ENCODE measurements around the gene PHAF1. TPM values are rescaled to one million over a fixed set of nuclear protein-coding genes. Genes with fewer than 3 reads are reported as not detected.

Gene PHAF1
- total and polyA plus RNA-seq, 2 of the 13 experiments (the other 11 are each of a cell fraction or from before 2014, with no cell fraction given): 48.3 to 174 TPM

- TF ChIP-seq ZNF724P (CRISPR knock-in tag; IDR thresholded peaks at IDR 0.05; ENCODE audit: borderline replicate concordance) (peak; percentile 68; the same call in 1 of the 2 replicates), SMARCC2 (IDR thresholded peaks at IDR 0.05) (no peak), ZNF569 (CRISPR knock-in tag; IDR thresholded peaks at IDR 0.05; ENCODE audit: borderline replicate concordance) (no peak), RXRB (CRISPR knock-in tag; IDR thresholded peaks at IDR 0.05; ENCODE audit: borderline replicate concordance) (no peak), NCOR1 (IDR thresholded peaks at IDR 0.05; ENCODE audit: borderline replicate concordance, low read length) (no peak), ZNF256 (CRISPR knock-in tag; conservative IDR thresholded peaks at IDR 0.05) (no peak), ZFP36L2 (CRISPR knock-in tag; IDR thresholded peaks at IDR 0.05) (no peak), RARG (CRISPR knock-in tag; IDR thresholded peaks at IDR 0.05; ENCODE audit: low read depth) (no peak), ARNT (IDR thresholded peaks at IDR 0.05) (no peak), ZNF281 (CRISPR knock-in tag; IDR thresholded peaks at IDR 0.05; ENCODE audit: borderline replicate concordance) (no peak), ZNF510 (CRISPR knock-in tag; IDR thresholded peaks at IDR 0.05; ENCODE audit: low read depth) (peak; percentile 73; the same call in 1 of the 2 replicates), ZNF317 (CRISPR knock-in tag; IDR thresholded peaks at IDR 0.05) (no peak; the same call in 1 of the 2 replicates), AHDC1 (CRISPR knock-in tag; IDR thresholded peaks at IDR 0.05; ENCODE audit: borderline replicate concordance) (no peak), DDIT3 (CRISPR knock-in tag; IDR thresholded peaks at IDR 0.05) (no peak), ZNF720 (CRISPR knock-in tag; IDR thresholded peaks at IDR 0.05) (no peak), ZFX (CRISPR knock-in tag; IDR thresholded peaks at IDR 0.05; ENCODE audit: low read depth) (peak; percentile 51), ZBTB14 (CRISPR knock-in tag; IDR thresholded peaks at IDR 0.05) (no peak; the same call in 1 of the 2 replicates), CHD4 (IDR thresholded peaks at IDR 0.05; ENCODE audit: borderline replicate concordance, low read length) (no peak), ZNF780A (CRISPR knock-in tag; IDR thresholded peaks at IDR 0.05) (no peak), SALL1 (CRISPR knock-in tag; IDR thresholded peaks at IDR 0.05) (peak; percentile 52), STAG1 (CRISPR knock-in tag; IDR thresholded peaks at IDR 0.05) (no peak)
Observed at GRCh38 chr16:67170949-67171649, 61.4 kb downstream of the PHAF1 start (continued).

Data from HepG2 (cell line).